ENCODE measurements around the gene SLFN13. TPM values are rescaled to one million over a fixed set of nuclear protein-coding genes. Genes with fewer than 3 reads are reported as not detected.
A peak's percentile ranks its signal among the peaks of the same experiment; 100 is the strongest.

SLFN13 gene
- 7.4 TPM for polyA plus RNA-seq
- long read RNA-seq, donor 1, full-length matches to known transcripts = 1 of 1 reads
- long read RNA-seq, donor 1, partial matches to known transcripts = 0 of 1 reads
- long read RNA-seq, donor 1, other reads (novel, unspliced or antisense) = 0 of 1 reads
- long read RNA-seq, donor 2 = 0 reads
- long read RNA-seq, donor 3 = 0 reads
- long read RNA-seq, donor 4 = 0 reads
- long read RNA-seq, donor 5, partial matches to known transcripts = 0 of 1 reads
- long read RNA-seq, donor 5, other reads (novel, unspliced or antisense) = 0 of 1 reads
- long read RNA-seq, donor 6, full-length matches to known transcripts = 3 of 3 reads
- long read RNA-seq, donor 6, partial matches to known transcripts = 0 of 3 reads
- long read RNA-seq, donor 6, other reads (novel, unspliced or antisense) = 0 of 3 reads
- long read RNA-seq, donor 7, full-length matches to known transcripts = 1 of 1 reads
- long read RNA-seq, donor 7, partial matches to known transcripts = 0 of 1 reads
- long read RNA-seq, donor 7, other reads (novel, unspliced or antisense) = 0 of 1 reads
- long read RNA-seq, donor 8 = 0 reads
- long read RNA-seq, donor 9, full-length matches to known transcripts = 2 of 2 reads
- long read RNA-seq, donor 9, partial matches to known transcripts = 0 of 2 reads
- long read RNA-seq, donor 9, other reads (novel, unspliced or antisense) = 0 of 2 reads
- long read RNA-seq, donor 10 = 0 reads
- long read RNA-seq, donor 11 = 0 reads

- Histone ChIP-seq H3K4me3 (ENCODE audit: low read length) (peak within 1 kb of the TSS; percentile 39), H3K36me3 (ENCODE audit: control insufficient read depth, insufficient read depth, low read length) (no peaks in the 10 kb centered on the region), H3K27me3 (ENCODE audit: control insufficient read depth, insufficient read depth, low read length) (peaks cover 53% of the 10 kb centered on the region), H3K27ac (ENCODE audit: low read length) (no peak within 1 kb of the TSS), H3K4me1 (ENCODE audit: control insufficient read depth, insufficient read depth, low read length) (peaks cover 10% of the 10 kb centered on the region), H3K9me3 (ENCODE audit: control insufficient read depth, low read depth, low read length) (peaks cover 3% of the 10 kb centered on the region)
- no CpG with 5 or more reads among the region's 44 CpGs for WGBS (ENCODE audit: insufficient coverage, low lambda C conversion rate)
- peak; percentile 49 to 72 for DNase-seq
Measured at GRCh38 chr17:35448214-35448898, at the start of gene SLFN13. TSS of gene SLFN13 (minus strand) at chr17:35448766. CDS start at chr17:35445680, 3,086 bp downstream.

- Histone ChIP-seq H3K9me3 (ENCODE audit: control insufficient read depth, low read depth, low read length) (no peaks in the 10 kb centered on the region), H3K4me3 (ENCODE audit: low read length) (no peak overlapping the region), H3K36me3 (ENCODE audit: control insufficient read depth, insufficient read depth, low read length) (no peaks in the 10 kb centered on the region), H3K27ac (ENCODE audit: low read length) (no peak overlapping the region), H3K27me3 (ENCODE audit: control insufficient read depth, insufficient read depth, low read length) (peaks cover 90% of the 10 kb centered on the region), H3K4me1 (ENCODE audit: control insufficient read depth, insufficient read depth, low read length) (no peaks in the 10 kb centered on the region)
- no CpG with 5 or more reads among the region's 30 CpGs for WGBS (ENCODE audit: insufficient coverage, low lambda C conversion rate)
- DNase-seq = no peak
Measured at GRCh38 chr17:35496451-35497290, 48.1 kb upstream of the SLFN13 start.

- Histone ChIP-seq H3K4me3 (ENCODE audit: low read length) (no peak overlapping the region), H3K9me3 (ENCODE audit: control insufficient read depth, low read depth, low read length) (peaks cover 8% of the 10 kb centered on the region), H3K27ac (ENCODE audit: low read length) (no peak overlapping the region), H3K36me3 (ENCODE audit: control insufficient read depth, insufficient read depth, low read length) (no peaks in the 10 kb centered on the region), H3K27me3 (ENCODE audit: control insufficient read depth, insufficient read depth, low read length) (peaks cover 95% of the 10 kb centered on the region), H3K4me1 (ENCODE audit: control insufficient read depth, insufficient read depth, low read length) (no peaks in the 10 kb centered on the region)
- no CpG with 5 or more reads among the region's 2 CpGs for WGBS (ENCODE audit: insufficient coverage, low lambda C conversion rate)
- no peak for DNase-seq
Measured at GRCh38 chr17:35493040-35493439, 44.5 kb upstream of the SLFN13 start.

GRCh38 chr17:35491417-35491816 is 42.9 kb upstream of the SLFN13 start:
- no peak overlapping the region for H3K27ac ChIP-seq (ENCODE audit: low read length)
- WGBS (ENCODE audit: insufficient coverage, low lambda C conversion rate) = no CpG with 5 or more reads among the region's 3 CpGs
- no peak for DNase-seq
- H3K4me3 ChIP-seq (ENCODE audit: low read length) = no peak overlapping the region
- peaks cover 13% of the 10 kb centered on the region for H3K9me3 ChIP-seq (ENCODE audit: control insufficient read depth, low read depth, low read length)
- H3K36me3 ChIP-seq (ENCODE audit: control insufficient read depth, insufficient read depth, low read length) = no peaks in the 10 kb centered on the region
- H3K4me1 ChIP-seq (ENCODE audit: control insufficient read depth, insufficient read depth, low read length) = no peaks in the 10 kb centered on the region
- peaks cover 95% of the 10 kb centered on the region for H3K27me3 ChIP-seq (ENCODE audit: control insufficient read depth, insufficient read depth, low read length)

GRCh38 chr17:35489944-35490343 is 41.4 kb upstream of the SLFN13 start:
- no peak for DNase-seq
- no peak overlapping the region for H3K4me3 ChIP-seq (ENCODE audit: low read length)
- no peaks in the 10 kb centered on the region for H3K4me1 ChIP-seq (ENCODE audit: control insufficient read depth, insufficient read depth, low read length)
- no CpG with 5 or more reads among the region's 18 CpGs for WGBS (ENCODE audit: insufficient coverage, low lambda C conversion rate)
- peaks cover 13% of the 10 kb centered on the region for H3K9me3 ChIP-seq (ENCODE audit: control insufficient read depth, low read depth, low read length)
- no peak overlapping the region for H3K27ac ChIP-seq (ENCODE audit: low read length)
- H3K27me3 ChIP-seq (ENCODE audit: control insufficient read depth, insufficient read depth, low read length) = peaks cover 89% of the 10 kb centered on the region
- no peaks in the 10 kb centered on the region for H3K36me3 ChIP-seq (ENCODE audit: control insufficient read depth, insufficient read depth, low read length)

GRCh38 chr17:35488991-35489390 is 40.4 kb upstream of the SLFN13 start:
- Histone ChIP-seq H3K36me3 (ENCODE audit: control insufficient read depth, insufficient read depth, low read length) (no peaks in the 10 kb centered on the region), H3K27ac (ENCODE audit: low read length) (no peak overlapping the region), H3K9me3 (ENCODE audit: control insufficient read depth, low read depth, low read length) (peaks cover 13% of the 10 kb centered on the region), H3K27me3 (ENCODE audit: control insufficient read depth, insufficient read depth, low read length) (peaks cover 88% of the 10 kb centered on the region), H3K4me1 (ENCODE audit: control insufficient read depth, insufficient read depth, low read length) (no peaks in the 10 kb centered on the region), H3K4me3 (ENCODE audit: low read length) (no peak overlapping the region)
- WGBS (ENCODE audit: insufficient coverage, low lambda C conversion rate) = 11% methylated on average over 3 of the region's 15 CpGs
- no peak for DNase-seq

- 0% methylated on average over 8 of the region's 42 CpGs for WGBS (ENCODE audit: insufficient coverage, low lambda C conversion rate)
- Histone ChIP-seq H3K4me3 (ENCODE audit: low read length) (no peak overlapping the region), H3K9me3 (ENCODE audit: control insufficient read depth, low read depth, low read length) (peaks cover 13% of the 10 kb centered on the region), H3K36me3 (ENCODE audit: control insufficient read depth, insufficient read depth, low read length) (no peaks in the 10 kb centered on the region), H3K4me1 (ENCODE audit: control insufficient read depth, insufficient read depth, low read length) (no peaks in the 10 kb centered on the region), H3K27ac (ENCODE audit: low read length) (no peak overlapping the region), H3K27me3 (ENCODE audit: control insufficient read depth, insufficient read depth, low read length) (peaks cover 87% of the 10 kb centered on the region)
- DNase-seq = peak in 1 of 2 donors; percentile 27
Measured at GRCh38 chr17:35486920-35487732, 38.6 kb upstream of the SLFN13 start.

GRCh38 chr17:35479271-35479670 is 30.7 kb upstream of the SLFN13 start:
- DNase-seq = no peak
- Histone ChIP-seq H3K4me1 (ENCODE audit: control insufficient read depth, insufficient read depth, low read length) (no peaks in the 10 kb centered on the region), H3K27ac (ENCODE audit: low read length) (no peak overlapping the region), H3K9me3 (ENCODE audit: control insufficient read depth, low read depth, low read length) (no peaks in the 10 kb centered on the region), H3K36me3 (ENCODE audit: control insufficient read depth, insufficient read depth, low read length) (no peaks in the 10 kb centered on the region), H3K27me3 (ENCODE audit: control insufficient read depth, insufficient read depth, low read length) (peaks cover 37% of the 10 kb centered on the region), H3K4me3 (ENCODE audit: low read length) (no peak overlapping the region)
- 89% methylated on average over 3 of the region's 5 CpGs for WGBS (ENCODE audit: insufficient coverage, low lambda C conversion rate)

GRCh38 chr17:35477248-35477647 is 28.7 kb upstream of the SLFN13 start:
- H3K4me3 ChIP-seq (ENCODE audit: low read length) = no peak overlapping the region
- H3K9me3 ChIP-seq (ENCODE audit: control insufficient read depth, low read depth, low read length) = no peaks in the 10 kb centered on the region
- DNase-seq = no peak
- H3K27me3 ChIP-seq (ENCODE audit: control insufficient read depth, insufficient read depth, low read length) = peaks cover 22% of the 10 kb centered on the region
- WGBS (ENCODE audit: insufficient coverage, low lambda C conversion rate) = 58% methylated on average over 2 of the region's 5 CpGs
- H3K36me3 ChIP-seq (ENCODE audit: control insufficient read depth, insufficient read depth, low read length) = no peaks in the 10 kb centered on the region
- no peaks in the 10 kb centered on the region for H3K4me1 ChIP-seq (ENCODE audit: control insufficient read depth, insufficient read depth, low read length)
- H3K27ac ChIP-seq (ENCODE audit: low read length) = no peak overlapping the region

Measured in large intestine (tissue), 12 donors.